HG03469 (cell line): ENCODE data around the gene ZNF709.
"Not testable (repeated sequence)": the region's sequence is repeated elsewhere in the genome, so short reads cannot be mapped to it uniquely, and the experiment has no call there.

ENCODE experiments used
- ATAC-seq: cut with Tn5 transposase; IDR thresholded peaks from one replicate; pipeline ENCODE4 v1.9.1; 2021; ENCODE audit warnings: mild to moderate bottlenecking, moderate library complexity, moderate number of reproducible peaks; ENCODE audit not compliant: unreplicated experiment

The ZNF709 gene

DNA sequence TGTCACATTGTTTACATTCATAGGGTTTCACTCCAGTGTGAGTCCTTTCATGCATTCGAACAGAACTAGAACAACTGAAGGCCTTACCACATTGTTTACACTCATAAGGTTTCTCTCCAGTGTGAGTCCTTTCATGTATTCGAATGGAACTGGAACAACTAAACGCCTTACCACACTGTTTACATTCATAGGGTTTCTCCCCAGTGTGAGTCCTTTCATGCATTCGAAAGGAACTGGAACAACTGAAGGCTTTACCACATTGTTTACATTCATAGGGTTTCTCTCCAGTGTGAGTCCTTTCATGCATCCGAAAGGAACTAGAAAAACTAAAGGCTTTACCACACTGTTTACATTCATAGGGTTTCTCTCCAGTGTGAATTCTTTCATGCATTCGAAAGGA lies 20.5 kb downstream of the ZNF709 start:
- not testable (repeated sequence) for ATAC-seq

DNA sequence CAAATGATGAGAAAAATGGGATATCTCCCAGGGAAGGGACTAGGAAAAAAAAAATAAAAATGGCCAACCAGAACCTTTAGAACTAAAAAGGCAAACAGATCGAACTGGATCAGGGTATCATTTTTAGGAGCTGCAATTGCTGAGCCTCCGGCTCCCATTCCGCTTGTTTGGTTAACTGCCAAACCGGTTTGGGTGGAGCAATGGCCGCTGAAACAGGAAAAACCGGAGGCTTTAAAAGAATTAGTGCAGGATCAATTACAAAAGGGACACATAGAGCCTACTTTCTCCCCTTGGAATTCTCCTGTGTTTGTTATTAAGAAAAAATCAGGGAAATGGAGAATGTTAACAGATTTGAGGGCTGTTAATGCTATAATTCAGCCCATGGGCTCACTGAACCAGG lies 31.1 kb downstream of the ZNF709 start:
- no peak for ATAC-seq

DNA sequence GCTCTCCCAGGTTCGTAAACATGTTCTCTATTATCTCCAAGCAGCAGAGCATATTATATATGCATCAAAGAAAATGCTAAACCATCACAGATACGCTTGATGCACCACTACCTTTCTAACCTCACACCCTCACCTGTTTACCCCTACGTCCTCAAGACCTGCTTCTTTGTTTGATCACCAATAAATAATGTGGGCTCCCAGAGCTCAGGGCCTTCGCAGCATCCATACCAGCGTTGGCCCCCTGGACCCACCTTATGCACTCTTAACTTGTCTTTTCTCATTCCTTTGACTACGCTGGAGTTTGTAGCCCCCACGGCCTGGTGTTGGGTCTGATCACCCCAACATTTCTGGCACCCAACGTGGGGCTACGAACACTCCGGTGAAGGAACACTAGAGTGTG lies 33.8 kb downstream of the ZNF709 start:
- ATAC-seq = no peak

DNA sequence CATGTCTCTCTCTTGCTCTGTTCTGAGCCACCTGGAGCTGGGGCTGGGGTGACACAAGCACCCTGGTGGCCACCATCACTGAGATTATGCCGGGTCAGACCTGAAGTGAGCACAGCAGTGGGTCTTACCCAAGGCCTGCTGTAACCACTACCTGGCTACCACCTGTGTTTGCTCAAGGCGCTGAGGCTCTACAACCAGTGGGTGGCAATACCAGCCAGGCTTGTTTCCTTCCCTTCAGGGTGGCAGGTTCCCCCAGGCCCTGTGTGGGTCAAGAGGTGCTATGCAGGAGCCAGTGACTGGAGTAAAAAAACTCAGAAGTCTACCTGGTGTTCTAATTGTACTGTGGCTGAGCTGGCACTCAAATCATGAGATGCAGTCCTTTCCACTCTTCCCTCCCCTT lies 35.8 kb downstream of the ZNF709 start:
- no peak for ATAC-seq

DNA sequence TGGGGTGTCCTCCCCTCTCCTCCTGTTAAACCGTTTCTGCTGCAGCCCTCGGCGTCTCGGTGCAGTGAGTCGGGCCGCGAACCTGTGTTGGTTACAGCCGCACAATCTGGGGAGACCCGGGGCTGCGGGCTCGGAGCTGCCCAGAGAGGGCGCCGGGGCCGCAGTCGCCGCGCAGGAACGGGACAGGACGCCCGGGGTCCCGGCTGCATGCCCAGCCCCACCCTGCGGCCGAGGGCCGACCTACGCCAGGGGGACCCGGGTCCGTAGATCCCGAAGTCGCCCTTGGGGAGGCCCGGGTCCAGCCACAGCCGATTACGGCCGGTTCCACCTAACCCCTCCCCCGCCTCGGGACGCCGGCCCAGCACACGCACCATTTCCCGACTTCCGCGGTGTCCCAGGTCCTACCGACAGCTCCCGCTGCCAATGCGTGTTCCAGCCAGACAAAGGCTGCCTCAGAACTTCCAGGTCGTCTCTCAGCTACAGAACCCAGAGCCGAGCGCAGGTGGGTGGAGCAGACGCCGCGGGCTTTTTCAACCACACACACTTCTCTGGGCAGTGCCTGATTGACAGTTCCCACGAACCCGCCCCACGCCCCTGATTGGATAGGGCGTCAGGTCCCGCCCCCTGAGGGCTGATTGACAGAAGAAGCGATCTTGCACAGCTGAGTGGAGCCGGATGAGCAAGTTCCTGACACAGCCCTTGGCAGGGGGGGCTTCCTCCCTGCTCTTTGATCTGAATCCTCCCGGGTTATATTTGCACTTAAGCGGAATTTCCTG lies 43.9 kb downstream of the ZNF709 start, which contains the start of gene ZNF443:
ZNF443 (minus strand) TSS at position 481 of the 776 bp plus-strand sequence; CDS start at position 374, 107 bp downstream.
- peak; percentile 84 for ATAC-seq

DNA sequence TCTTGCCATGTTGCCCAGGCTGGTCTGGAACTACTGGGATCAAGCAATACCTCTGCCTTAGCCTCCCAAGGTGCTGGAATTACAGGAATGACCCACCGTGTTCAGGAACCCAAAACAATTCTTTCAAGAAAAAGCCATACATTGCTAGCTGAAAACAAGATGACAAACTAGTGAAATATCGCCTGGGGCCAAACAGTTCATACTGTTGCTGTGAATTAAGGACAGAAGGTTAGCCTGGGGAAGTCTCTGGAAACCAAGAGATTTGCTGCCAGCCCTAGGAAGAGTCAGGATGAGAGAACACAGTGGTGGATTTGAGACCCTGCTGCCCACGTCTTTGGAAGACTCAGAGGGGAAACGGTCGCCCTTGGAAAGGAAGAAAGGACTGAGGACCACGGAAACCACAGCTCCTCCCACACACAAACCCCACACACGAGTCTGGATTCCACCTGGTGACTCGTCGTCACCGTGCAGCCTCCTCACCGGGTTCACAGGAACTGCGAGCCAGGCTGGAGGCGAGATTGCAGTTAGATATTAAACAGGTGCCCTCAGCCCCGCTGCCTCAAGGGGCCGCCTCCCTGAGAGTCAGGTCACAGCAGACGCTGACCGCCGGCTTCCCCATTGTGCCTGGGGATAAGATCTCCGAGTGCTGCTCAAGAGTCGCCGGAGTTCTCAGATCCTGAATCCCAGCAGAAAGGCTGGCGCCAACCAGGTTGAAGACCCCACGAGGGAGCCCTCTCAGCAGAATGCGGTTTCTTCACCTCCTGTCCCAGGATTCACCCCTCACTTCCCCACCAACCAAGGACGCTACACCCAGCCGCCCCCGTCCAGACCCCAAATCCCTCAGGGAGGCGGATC lies 44.7 kb downstream of the ZNF709 start:
- not testable (repeated sequence) for ATAC-seq

DNA sequence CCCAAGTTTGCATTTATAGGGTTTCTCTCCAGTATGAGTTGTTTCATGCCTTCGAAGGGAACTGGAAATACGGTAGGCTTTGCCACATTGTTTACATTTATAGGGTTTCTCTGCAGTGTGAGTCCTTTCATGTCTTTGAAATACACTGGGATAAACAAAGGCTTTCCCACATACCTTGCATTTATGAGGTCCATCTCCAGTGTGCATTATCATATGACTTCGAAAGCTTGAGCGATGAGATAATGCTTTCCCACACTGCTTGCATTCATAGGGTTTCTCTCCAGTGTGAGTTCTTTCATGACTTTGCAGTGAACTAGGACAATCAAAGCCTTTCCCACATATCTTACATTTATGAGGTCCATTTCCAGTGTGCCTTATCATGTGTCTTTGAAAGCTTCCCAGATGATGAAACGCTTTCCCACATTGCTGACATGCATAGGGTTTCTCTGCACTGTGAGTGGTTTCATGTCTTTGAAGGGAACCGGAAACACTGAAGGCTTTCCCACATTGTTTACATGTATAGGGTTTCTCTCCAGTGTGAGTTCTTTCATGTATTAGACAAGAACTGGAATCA lies 53.8 kb downstream of the ZNF709 start:
- ATAC-seq = not testable (repeated sequence)

DNA sequence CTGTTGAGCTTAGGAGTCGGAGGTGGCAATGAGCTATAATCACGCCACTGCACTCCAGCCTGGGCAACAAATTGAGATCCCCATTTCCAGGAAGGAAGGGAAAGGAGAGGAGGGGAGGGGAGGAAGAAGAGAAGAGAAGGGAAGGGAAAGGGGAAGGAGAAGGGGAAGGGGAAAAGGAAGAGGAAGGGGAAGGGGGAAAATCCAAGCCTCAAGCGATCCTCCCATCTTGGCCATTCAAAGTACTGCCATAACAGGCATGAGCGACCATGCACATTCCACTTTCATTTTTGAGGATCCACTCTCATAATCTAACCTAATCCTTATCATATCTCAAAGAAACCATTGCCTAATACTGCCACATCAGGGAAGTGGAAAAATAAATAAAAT lies 58.7 kb downstream of the ZNF709 start:
- no peak for ATAC-seq

DNA sequence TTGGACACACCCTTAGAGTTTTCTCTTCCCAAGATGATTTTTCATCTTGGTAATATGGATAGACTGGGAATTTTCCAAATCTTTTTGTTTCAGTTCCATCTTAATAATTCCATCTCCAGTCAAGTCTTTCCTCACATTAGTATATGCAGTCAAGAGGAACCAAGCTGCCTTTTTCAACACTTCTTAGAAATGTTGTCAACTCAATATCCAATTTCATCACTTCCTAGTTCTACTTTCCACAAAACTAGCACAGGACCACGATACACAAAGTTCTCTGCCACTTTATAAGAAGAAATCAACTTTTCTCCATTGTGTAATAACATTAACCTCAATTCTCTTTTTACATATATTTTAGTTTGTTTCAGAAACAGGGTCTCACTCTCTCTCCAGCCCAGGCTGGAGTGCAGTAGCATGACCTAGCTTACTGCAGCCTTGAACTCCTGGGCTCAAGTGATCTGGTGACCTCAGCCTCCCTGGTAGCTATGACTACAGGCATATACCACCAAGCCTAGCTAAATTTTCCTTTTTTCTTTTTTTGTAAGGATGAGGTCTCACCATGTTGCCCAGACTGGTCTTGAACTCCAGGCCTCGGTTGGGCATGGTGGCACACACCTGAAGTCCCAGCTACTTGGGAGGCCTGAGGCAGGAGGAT lies 59.3 kb downstream of the ZNF709 start:
- ATAC-seq = no peak

DNA sequence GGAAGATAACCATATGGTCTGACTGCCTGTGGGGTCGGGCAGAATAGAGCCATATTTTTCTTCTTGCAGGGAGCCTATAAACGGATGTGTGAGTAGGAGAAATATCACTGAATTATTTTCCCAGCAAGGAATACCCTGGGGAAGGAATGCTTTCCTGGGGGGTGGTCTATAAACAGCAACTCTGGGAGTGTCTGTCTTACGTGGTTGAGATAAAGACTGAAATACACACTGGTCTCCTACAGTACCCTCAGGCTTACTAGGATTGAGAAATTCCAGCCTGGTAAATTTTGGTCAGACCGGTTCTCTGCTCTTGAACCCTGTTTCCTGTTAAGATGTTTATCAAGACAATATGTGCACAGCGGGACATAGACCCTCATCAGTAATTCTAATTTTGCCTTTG lies 67.3 kb downstream of the ZNF709 start:
- not testable (repeated sequence) for ATAC-seq

DNA sequence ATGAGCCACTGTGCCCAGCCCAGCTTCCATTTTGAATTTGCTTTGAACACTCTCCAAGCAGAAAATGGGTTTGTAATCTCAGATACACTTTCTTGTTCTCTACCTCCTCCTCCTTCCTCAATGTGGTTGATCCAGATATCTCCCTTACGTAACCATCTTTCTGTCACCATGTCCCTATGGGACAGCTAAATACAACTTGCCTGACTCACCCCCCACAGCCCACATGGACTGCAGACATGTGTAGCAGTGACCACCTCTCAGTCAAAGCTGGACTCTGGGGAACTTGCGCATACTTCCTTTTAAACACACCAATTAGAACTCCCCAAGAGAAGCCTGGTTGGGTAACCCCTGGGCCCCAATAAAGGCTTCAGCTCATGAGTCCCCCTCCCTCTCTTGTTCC lies 72.7 kb downstream of the ZNF709 start:
- ATAC-seq = no peak
